ENCODE measurements around the gene LSM3.

- TF ChIP-seq POLR2A (IDR thresholded peaks at IDR 0.05) (no peak), CTCF (IDR thresholded peaks at IDR 0.05) (no peak), EP300 (IDR thresholded peaks at IDR 0.05) (no peak)
Observed at GRCh38 chr3:14141144-14141543, 37.5 kb upstream of the LSM3 start.

All from sigmoid colon (tissue), 4 donors.